Kidney capillary endothelial cell (primary cell): ENCODE results near the gene SHKBP1.

Experiments used
- DNase-seq: peaks from one replicate; pipeline ENCODE4 v3.0.0-alpha.2; 2018; ENCODE audit warnings: low spot score

The SHKBP1 gene

DNA sequence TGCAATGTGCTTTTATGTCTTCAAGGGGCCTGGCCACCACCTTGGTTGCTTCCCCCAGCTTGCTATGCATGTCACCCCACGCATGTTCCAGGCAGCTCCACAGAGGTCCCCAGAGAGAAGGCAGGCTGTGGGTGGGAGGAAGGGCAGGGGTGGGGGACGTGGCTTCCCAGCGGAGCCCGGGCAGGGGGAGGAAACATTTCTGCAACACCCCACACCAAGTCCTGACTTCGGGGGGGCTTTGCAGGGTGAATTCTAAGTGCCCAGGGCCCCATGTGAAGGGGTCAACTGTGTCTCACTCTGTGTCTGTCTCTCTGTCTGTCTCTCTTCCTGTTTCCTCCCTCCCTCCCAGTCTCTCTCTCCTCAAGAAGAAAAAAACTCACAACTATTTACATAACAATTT is 64.1 kb downstream of the SHKBP1 start:
- no peak for DNase-seq
